ENCODE data around the gene STK4.

The STK4 gene

DNA sequence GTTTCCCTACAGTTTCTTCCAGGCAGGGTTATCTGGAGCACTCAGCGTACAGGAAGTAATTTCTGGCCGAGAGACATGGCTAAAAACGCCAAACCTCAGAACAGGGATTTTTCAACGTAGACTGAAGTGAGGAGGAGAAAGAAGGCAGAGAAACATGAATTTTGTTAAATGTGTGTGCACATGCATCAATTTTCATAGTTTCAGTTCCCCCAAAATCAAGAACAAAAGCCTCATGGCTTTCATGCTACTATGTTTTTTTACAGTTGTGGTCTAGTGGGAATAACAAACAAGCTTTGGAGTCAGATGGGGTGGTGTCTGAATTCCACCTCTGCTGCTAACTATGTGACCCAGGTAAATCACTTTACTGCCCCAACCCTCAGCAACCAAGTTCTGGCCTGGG lies 11.0 kb upstream of the STK4 start:
- DNase-seq, result peak; percentile 74

DNA sequence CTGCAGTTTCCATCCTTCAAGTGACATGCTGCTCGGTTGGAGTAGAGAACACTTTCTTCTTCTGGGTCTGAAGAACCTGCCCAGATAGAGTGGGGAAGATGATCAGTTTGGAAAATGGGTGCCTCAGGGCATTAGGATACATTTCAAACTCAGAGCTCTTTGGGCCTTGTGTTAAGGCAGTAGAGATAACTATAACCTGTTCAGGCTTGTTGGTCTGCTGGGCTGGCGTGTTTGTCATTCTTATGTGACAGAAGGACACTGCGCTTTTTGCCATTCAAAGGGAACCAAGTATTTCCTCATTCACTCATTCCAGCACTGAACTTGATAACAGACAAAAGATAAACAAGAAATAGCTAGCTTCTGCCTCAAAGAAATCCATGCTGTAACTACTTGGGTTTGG lies 9.9 kb upstream of the STK4 start:
- no peak for DNase-seq

DNA sequence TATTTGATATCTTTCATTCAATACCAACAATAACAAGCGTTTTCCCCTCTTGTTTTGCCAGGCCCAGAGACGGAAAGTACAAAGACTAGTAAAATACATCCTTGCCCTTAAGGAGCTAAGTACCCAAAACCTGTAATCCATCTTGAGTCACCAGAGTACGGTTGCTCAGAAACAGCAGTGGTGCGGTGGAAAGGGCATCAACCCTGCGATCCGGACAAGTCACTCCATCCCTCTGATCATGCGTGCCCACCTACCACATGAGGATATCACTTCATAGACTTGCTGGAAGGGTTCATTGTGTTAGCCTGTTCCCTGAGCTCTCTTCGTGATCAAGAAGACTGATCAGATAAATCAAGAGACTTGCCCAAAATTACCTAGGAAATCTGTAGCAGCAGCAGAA lies 8.0 kb upstream of the STK4 start:
- DNase-seq, result no peak

DNA sequence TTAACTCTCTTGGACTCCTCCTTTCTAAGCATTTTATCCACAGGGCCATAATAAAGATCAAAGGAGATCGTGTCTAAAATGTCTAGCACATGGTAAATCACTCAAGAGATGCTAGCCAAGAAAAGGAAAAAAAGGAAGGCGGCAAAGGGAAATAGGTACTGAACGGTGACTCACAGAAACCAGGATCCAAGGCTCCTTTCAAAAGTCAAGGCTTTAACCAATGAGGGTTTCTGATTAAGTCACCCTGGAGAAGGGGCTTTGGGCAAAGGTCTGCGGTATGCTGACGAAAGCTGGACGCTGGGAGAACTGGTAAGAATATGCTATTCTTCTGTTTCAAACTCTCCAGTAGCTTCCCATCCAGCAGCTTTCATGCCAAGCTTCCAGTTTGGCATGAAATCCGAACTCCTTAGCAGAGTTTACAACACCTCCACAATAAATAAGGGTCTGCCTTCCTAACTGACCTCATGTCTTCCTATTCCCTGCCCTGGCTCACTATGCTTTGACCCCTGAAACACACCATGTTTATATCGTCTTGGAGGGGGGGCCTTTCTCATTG lies 7.2 kb upstream of the STK4 start:
- peak; percentile 80 for DNase-seq

DNA sequence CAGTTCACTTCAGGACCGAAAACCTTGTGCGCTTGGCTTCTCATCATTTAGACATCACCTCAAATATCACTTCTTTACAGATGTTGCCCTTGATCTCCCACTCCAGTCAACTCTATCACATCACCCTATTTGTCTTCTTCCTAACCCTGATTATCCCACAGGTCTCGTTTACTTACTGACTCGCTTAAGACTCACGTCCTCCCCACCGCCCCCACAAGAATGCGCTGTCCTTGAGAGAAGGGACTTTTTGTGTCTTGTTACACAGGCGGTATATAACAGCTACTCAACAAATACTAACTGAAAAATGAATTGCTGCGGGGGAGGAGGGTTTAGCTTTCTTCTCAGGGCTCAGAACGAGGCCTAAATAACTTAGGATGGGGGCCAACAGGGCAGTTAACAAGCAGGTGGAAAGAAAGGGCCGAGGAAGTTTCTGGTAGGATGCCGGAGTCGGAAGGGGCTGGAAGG lies 6.6 kb upstream of the STK4 start:
- peak; percentile 8 for DNase-seq

DNA sequence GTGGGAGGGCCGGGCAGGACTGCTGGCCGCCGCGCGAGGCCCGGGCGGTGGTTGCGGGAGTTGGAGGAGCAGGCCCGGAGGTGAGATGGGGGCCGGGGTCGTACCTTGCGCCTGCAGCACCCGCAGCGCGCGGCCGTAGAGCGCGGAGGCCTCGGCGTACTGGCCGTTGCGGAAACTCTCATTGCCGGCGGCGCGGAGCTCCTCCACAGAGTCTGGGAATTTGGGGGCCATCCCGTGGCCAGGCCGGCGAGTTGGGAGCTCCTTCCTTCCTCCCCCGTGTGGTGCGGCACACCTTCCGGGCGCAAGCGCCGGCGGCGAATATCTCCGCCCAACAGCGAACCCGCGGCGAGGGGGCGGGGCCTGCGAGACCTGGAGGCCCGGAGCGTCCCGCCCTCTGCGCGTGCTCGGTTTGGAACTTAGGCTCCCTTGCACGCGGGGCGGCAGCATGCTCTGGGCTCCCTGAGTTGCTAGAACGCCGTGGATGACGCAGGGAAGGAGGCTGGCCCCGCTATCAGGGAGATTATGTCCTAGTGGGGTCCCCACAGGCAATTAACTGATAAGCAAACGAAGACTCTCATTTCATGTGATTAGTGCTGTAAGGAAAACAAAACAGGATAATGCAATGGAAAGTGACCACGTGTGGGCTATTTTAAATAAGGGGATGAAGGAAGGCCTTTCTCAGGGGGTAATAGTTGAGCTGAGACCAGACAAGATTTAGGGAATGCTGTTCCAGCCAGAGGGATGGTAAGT lies 6.0 kb upstream of the STK4 start, which contains the start of gene TOMM34:
Gene TOMM34 (minus strand): TSS at position 295 of the 750 bp plus-strand sequence. CDS start 64 bp downstream, at position 231.
- DNase-seq, result peak; percentile 92

DNA sequence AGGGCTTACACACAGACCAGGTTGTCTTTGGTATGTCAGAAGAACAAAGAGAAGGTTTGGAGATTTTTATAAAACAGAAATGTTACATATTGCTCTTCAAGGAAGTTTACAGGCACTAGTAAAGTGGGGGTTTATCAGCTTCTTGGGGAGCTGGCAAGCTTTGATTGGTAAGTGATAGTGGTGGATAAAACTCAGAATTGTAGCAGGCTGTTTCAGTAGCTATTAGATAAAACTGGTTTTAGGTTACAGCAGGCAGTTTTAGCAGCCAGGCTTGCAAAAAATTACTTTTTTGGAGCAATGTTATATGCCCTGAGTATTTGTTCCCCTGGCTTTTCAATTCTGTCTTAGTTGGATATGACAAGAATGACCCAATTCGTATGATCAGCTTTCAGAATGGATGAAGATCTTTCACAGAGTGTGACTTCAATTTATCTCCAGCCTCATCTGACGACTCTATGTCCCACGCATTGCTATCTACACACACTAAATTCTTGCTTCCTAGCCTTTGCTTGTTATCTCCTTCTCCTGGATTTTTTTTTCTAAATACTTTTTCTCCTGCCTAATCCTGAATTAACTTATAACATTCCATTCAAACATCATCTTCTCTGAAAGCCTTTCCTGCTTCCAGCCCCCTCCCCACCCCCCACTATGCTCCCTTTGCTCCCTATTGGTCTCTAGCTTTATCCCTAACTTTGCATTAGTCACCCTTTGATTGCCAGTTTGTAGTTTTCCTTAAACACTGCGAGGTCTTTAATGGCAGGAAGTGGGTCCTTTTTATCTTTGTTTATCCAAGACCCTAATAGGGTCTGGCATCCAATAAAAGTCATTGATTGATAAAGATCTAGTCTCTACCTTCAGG lies 5.1 kb upstream of the STK4 start:
- DNase-seq, result no peak

DNA sequence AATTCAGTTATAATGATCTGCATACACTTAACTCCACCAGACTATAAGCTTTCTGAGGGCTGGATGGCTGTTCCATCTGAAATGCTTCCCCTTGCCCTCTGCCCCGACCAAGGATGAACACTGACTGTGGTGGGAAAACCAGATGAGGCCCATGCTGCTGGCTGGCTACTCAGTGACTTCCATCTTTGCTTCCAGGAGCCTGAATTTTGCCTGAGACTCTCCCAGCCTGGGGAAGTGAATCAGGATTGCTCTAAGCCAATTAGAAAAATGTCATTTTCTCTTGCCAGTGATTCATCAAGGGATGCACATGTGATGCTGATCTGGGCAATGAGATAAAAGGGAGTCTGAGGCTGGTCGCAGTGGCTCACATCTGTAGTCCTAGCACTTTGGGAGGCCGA lies 4.4 kb upstream of the STK4 start:
- no peak for DNase-seq

DNA sequence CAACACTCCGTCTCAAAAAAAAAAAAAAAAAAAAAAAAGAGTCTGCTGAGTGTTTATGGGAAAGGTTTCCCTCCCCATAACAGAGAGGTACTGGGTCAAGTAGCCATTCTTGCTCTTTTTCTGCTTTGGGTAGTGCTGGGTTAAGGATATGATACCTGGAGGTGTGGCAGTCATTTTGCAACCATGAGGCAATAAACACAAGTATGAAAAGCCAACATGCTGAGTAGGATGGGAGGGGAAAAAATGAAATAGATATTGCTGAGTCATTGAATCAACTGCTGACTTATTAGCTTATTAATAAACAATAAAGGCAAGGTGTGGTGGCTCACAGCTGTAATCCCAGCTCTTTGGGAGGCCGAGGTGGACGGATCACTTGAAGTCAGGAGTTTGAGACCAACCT lies 3.8 kb upstream of the STK4 start:
- DNase-seq, result no peak

DNA sequence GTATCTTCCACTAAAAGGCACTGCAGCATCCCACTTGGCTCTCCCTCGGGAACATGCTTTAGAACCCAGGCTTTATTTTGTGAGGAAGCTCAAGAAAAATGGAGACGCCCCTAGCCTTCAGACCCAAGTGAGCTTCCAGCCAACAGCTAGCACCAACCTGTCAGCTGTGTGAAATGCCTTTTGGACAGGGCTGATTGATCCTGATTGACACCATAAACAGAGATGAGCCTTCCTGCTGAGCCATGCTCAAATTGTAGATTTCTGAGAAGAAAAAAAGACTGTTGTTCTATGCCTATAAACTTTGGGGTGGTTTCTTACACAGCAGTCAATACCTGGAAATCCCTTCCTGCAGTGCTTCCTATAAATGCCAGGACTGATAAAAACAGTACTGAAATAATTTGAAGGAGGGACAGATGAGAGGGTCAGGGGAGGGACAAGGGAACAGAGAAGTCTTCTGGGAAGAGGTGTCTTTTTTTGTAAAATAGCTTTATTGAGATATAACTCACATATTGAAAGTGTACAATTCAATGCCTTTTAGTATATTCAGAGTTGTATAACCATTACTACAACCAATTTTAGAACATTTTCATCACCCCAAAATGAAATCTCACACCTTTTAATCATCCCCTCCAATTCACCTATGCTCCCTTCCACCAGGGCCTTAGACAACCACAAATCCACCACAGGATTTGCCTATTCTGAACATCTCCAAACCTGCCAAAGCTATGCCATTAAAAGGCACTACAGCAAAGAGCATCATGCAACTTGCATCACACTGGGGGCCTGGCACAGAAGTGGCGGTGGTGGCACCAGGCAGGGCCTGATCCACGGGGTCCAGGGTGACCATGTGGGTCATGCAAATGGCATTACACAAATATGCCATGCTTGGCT lies 2.7 kb upstream of the STK4 start:
- no peak for DNase-seq

DNA sequence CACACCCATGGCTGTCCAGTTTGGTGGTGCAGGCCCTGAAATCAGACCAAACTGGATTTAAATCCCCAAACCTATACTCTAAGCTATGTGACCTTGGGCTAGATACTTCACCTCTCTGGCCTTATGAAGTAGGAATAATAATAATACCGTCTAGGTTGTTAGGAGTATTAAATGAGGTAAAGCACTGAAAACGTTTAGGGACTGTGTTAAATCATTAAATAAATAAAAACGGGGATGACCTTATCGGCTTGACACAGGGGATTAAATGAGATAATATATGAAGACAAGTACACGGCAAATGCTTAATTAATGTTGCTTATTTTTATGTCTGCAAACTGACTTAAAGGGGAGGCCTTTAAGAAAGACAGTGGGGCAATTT lies 672 bp upstream of the STK4 start:
- no peak for DNase-seq

DNA sequence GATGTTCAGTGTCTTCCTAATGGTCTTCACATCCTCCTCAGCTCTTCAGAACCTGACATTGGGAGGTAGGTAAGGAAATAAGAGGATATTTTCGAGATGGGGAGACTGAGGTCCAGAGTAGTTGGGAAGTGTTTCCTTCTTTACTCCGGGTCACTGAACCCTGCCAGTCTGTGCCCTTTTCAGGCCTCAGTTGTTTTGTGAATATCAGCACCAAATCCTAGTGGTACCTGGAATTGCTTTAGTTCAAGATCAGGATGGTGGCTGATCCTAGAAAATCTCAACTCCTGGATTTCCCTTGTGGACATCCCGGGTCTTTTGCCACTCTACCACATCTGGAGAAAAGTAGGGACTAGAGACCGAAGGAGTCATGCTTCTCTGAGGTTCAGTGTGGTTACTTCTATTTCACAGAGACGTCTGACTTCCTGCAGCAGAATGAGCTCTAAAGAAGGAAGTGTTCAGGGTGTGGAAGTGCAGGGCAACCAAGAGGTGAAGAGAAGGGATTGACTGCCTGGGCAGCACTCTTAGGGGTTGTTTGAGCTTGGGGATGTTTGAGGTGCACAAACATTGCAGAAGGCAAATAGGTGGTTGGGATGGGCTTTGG lies 995 bp downstream of the STK4 start:
- DNase-seq, result peak; percentile 78

DNA sequence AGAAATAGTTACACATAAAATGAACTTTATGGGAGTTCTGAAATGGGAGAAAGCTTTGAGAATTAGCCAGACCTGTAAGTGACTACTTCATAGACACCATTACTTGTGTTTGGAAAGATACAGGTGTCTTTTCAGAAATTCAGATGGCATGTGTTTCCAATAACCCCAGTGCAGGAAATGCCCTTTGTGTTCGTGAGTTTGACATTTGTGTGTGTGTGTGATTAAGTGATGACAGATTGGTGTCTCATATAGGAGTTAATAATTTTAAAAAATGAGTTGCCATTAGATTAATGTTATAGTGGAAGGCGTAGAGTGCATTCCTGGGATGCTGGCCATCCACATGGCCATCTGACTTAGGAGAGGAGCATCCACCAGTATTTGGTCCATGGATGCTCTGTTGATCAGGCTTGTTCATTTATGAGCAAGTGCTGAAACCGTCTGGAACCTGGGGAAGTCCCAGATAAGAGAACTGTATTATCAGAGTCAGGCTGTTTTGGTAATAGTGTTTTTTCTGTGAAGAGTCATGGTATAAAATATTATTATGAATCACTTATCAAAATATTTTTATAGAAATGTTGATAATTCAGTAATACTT lies 3.1 kb downstream of the STK4 start:
- DNase-seq, result no peak

DNA sequence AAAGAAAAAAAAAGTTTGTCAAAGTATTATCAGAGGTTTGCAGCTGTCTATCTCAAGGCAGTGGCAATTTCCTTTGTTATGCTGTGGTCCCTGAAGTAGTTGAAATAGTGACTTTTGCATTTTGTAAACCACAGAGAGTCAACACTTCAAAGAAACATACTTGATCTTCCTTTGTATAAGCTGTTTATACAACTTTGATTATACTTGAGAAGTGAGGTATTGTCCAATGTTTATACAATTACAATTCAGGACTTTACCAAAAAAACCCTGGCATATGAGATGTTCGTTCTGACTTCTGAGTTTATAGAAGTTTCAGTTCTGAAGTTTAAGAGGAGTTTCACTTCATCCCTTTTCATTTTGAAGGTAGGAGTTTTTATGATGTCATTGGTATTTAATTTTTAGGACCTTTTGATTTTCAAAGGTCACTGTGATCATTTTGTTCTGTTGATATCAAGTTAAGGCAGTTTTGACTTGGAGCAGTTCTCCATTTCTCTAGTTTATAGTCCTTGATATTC lies 4.0 kb downstream of the STK4 start:
- DNase-seq, result peak; percentile 23

DNA sequence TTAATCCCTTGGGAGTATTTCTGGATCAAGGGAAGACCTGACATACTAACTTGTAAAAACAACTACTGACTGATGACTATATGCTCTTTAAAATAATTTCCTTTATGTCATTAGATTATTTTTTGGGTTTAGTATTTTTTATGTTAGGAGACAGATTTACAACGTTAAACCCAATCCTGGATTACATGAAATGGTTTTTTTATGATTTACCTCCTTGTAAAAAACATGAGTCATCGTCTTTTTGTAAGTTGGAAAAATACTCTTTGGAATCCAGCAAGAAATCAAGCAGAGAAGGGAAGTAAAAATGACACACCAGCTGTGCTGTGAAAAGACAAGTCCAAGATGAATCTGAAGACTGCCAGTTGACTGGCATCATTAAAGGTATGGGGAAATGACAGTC lies 6.7 kb downstream of the STK4 start:
- no peak for DNase-seq

DNA sequence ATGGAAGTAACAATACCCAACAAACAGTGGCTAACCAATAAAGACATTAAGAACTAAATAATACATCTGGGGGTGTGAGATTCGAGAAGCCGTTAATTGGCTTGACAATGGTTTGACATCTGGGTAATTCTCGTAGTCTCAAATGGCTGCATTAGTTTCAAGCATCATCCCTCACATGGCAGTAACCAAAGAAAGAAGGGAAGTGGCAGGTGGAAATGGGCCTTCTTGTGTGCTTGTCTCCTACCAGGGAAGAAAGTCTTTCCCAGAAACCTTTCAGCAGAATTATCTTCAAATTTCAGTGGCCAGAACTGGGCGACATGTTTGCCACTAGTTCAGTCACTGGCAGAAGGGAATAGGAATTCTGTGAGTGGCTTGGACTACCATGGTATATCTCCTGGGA lies 10.4 kb downstream of the STK4 start:
- DNase-seq, result no peak

DNA sequence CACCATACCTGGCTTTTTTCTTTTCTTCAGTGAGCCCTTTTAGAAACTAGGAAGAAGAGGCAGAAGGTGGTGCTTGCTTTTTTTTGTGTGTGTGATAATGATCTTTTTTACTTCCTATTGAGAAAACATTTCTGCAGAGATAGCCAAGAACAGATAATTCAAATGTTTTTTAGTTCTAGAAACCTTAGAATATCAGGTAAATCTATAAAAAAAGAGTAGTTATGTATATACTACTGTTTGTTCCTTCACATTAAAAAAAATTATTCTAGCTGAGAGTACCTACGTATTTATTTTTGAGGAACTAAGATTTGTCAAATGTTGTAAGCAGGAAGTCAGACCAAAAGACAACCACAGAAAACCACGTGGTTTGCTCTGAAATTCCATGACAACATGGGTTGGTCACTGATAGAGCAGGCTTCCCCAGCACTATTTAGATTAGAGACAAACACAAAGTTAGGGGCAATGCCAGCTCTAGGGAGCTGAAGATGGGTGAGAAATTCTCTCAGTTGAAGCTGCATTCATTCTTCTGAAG lies 12.8 kb downstream of the STK4 start:
- peak; percentile 94 for DNase-seq

DNA sequence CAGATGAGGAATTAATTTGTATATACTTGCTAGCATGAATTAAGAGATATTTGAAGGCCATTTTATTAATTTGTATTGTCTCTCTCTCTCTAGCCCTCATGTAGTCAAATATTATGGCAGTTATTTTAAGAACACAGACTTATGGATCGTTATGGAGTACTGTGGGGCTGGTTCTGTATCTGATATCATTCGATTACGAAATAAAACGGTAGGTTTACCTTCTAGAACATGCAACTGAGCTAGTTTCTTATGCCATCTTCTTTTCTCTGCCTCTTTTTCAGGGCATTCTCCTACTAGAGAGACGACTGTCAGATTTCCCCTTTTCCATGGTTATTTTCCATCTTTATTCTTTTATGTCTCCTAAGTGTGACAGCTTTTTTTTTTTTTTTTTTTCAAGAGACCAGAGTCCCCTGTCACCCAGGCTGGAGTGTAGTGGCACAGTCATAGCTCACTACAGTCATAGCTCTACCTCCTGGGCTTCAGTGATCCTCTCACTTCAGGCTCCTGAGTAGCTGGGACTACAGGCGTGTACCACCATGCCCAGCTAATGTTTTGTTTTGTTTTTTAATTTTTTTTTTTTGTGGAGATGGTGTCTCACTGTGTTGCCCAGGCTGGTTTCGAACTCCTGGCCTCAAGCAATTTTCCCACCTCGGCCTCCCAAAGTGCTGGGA lies 15.6 kb downstream of the STK4 start:
- no peak for DNase-seq

DNA sequence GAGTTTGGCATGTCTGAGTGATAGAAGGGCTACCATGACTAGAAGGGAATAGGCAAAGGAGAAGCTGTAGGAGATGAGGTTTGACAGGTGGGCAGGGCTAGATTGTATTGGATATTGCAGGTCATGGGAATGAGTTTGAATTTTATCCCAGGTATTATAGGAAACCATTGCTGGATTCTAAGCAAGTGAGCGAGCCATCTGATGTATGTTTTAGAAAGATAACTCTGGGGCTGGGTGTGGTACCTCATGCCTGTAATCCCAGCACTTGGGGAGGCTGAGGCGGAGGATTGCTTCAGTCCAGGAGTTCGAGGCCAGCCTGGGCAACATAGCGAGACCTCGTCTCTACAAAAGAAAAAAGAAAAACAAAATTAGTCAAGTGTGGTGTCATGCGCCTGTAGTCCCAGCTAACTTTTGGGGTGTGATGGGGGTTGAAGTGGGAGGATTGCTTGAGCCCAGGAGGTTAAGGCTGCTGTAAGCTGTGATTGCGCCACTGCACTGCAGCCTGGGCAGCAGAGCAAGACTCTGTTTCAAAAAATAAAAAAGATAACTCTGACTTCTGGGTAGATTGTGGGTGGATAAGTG lies 16.9 kb downstream of the STK4 start:
- DNase-seq, result no peak

DNA sequence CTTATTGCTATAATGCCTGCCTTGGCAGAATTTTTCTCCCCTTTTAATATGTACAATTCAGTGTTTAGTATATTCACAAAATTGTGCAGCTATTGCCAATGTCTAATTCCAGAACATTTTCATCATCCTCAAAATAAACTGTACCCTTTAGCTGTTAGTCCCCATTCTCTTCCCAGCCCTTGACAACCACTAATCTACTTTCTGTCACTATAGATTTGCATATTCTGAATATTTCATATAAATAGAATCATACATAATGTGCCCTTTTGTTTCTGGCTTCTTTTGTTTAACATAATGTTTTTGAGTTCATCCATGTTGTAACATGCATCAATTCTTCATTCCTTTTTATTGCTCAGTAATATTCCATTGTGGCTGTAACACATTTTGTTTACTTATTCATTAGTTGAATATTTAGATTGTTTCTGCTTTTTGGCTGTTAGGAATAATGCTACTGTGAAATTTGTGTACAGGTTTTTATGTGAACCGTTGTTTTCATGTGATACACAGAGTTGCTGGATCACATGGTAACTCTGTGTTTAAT lies 22.4 kb downstream of the STK4 start:
- DNase-seq, result no peak

All from MV-4-11 (cell line).